GM21529 (cell line): ENCODE measurements around the gene UBC.
A peak's percentile ranks its signal among the peaks of the same experiment; 100 is the strongest.

Experiments used
- ATAC-seq: cut with Tn5 transposase; IDR thresholded peaks from one replicate; pipeline ENCODE4 v1.9.1; 2021; ENCODE audit not compliant: unreplicated experiment

Gene UBC

DNA sequence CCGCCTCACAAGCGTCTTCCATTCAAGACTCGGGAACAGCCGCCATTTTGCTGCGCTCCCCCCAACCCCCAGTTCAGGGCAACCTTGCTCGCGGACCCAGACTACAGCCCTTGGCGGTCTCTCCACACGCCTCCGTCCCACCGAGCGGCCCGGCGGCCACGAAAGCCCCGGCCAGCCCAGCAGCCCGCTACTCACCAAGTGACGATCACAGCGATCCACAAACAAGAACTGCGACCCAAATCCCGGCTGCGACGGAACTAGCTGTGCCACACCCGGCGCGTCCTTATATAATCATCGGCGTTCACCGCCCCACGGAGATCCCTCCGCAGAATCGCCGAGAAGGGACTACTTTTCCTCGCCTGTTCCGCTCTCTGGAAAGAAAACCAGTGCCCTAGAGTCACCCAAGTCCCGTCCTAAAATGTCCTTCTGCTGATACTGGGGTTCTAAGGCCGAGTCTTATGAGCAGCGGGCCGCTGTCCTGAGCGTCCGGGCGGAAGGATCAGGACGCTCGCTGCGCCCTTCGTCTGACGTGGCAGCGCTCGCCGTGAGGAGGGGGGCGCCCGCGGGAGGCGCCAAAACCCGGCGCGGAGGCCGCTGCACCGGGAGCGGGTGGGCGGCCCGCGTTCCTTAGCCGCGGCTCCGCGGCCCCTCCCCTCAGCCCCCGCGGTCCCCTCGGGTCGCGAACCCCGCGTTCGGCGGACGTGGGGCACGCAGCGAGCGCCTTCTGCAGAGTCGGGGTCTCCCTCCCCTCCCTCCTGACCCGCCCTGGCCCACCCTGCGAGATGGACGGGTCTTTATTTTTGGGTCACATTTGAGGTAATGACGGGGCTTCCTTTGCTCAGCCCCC lies at the start of gene UBC:
TSS of gene UBC (minus strand) at position 259 of the 847 bp plus-strand sequence. CDS start 879 bp downstream, outside the sequence.
- ATAC-seq, result no peak

DNA sequence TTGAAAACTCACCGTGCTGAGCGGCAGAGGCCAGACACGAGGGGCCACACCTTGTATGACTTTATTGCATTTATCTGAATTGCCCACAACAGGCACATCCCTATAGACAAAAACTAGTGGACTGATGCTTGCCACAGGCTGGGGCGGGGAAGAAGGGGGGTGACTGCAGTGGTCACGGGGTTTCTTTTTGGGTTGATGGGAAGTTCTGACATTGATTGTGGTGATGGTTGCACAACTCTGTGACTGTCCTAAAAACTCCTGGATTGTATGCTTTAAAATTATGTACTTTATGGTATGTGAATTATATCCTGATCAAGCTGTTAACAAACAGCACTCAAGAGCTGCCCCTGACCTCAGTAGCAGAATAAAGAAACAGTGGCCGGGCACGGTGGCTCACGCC lies 48.8 kb upstream of the UBC start:
- no peak for ATAC-seq

DNA sequence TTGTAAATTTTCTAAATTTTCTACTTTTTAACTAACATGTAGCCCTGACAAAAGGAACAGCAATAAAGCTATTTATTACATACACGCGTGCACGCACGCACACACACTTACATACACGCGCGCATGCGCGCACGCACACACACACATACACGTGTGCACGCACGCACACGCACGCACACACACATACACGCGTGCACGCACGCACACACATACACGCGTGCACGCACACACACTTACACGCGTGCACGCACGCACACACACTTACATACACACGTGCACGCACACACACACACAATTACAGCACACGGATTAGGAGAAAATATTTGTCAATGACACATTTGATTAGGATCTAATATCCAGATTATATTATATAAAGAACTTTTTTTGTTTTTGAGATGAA lies 46.6 kb upstream of the UBC start:
- no peak for ATAC-seq

DNA sequence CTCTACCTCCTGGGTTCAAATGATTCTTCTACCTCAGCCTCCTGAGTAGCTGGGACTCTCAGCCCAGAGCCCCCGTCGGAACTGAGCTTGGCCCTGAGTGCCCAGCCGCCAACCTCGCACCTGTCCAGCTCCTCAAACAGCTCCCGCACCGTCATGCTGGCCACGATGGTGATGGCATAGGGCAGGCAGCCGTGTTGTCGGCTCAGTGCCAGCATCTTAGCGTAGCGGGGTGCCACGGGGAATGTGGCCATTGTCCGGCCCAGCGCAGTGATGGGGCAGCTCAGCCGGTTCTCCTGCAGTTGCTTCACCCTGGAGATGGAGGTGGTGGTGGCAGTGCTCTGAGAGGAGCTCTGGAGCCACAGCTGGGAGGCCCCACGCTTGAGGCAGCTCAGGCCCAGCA lies 42.1 kb upstream of the UBC start:
- ATAC-seq, result no peak

DNA sequence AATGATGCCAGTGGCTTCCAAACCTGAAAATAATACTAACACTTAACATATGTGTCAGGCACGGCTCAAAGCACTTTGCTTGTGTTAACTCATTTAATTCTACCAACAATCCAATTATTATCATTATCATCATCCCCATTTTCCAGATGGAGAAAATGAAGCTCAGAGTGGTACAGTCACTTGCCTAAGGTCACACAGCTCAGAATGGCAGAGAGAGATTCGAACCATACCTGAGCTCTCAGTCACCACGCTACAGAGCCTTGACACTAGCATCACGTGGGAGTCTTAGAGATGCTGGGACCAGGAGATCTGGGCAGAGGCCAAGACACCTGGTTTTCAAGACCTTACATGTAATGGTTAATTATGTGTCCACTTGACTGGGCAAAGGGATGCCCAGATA lies 40.3 kb upstream of the UBC start:
- ATAC-seq, result no peak

DNA sequence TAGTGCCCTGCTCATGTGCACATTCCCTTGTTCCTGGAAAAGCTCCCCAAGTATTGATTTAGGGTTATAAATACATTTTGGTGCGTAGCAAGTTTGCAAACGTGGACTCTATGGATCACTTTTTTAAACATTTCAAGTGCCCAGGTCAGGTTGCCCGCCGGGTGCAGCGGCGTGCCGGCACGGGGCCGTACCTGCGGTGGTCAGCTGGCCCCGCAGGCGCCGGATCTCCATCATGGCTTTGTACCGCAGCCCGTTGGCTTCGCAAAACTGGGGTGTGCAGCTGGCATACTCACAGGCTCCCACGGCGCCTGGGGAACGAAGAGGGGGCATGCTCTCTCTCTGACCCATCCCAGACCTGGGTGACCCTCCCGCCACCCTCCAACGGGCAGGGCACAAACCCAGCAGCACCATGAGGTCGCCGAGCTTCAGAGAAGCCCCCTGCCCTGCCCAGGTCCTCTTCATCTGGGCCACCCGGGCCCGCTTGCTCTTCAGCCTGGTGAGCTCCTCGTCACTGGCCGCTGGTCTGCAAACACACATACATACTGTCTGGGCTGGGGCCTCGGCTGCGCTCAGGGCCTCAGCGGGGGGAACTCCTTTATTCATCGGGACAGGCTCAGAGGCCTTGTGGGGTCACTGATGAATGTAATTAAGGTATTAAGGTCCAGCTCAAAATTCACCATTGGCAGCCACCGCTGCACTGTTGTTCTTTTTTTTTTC lies 39.4 kb upstream of the UBC start:
- no peak for ATAC-seq

DNA sequence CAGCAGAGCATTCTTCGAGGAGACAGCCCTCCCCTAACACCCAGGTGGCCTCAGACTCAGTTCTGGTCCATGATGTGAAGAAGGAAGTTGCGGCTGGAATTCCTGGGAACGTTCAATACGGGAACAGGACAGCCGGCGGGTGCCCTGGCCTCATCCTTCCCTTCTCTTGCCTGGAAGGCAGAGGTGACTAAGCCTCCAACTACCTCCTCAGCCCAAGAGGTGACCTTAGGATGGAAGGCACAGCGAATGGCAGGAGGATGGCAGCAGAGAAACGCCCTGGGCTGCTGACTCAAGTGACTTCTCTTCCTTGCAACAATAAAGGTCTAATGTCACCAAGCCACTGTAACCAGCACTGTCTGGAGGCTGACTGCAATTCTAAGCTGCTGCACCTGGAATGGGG lies 38.4 kb upstream of the UBC start:
- no peak for ATAC-seq

DNA sequence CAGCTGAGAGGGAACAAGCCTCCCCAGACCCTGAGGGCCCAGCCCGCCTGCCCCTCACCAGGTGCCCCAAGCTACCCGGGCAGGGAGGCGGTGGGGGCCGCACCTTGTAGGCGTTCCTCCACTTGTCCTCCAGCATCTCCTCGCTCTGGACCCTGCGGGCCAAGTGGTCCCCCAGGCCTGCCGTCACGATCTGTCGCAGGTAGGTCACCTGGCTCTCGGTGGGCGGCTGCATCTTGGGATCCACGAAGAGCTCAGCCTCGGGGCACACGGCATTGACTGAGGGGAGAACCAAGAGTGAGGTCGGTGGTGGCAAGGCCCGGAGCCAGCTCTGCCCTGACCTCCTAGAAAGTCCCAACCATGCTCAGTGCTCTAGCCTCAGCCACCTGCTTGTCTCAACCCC lies 37.8 kb upstream of the UBC start:
- ATAC-seq, result no peak

DNA sequence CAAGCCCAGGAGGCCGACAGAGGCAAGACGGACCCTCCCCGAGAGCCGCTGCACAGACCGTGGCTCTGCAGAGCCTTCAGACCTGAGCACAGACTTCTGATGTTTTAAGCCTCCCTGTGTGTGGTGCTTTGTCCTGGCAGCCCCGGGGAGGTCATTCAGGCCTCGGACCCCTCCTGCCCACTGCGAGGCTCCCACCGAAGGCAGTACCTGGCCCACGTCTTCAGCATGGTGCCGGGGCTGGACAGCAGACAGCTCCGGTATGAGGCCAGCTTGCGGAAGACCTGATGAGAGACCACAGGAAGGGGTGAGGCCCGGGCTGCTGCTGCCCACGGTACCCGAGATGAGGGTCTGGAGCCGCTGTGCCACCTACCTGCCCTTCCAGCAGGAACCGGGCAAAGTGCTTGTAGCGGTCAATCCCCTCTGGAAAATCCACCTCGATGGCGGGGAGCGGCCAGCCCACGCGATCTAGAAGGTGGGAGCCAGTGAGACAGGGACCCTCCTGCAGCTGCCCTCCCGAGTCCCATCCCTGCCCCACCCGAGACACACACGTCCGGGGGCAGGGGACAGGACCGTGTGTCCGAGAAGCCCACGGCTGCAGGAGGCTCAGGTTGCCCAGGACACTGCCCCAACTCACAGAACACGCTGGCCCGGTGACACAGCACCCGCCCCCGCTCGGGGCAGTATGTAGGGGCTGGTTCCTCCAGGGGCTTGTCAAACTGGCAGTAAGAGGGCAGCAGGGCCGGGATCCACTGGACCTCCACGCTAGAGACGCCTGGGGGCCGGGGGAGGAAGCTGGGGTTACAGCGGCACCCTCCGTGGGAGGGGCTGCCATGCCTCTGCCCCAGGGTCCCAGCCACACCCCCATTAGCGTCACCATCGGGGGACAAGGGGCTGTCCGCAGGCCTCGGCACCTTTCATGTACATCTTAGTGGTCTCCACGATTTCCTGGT lies 35.6 kb upstream of the UBC start:
- ATAC-seq, result no peak

DNA sequence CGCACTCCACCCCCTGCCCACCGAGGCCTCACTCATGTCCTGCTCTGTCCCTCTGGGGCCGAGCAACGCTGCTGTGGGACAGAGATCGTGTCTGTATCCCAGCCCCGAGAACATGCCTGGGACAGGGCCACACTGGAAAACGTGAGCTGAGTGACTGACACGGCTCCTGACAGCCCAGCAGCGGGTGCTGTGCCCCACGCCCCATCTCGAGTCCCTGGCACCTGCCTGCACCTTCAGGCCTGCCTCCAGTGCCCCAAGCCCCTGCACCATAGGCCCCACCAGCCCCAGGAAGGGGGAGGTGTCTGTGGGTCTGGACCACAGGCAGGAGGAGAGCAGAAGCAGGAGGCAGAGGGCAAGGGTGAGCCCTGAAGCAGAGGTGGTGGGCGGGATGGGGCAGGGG lies 34.6 kb upstream of the UBC start:
- no peak for ATAC-seq

DNA sequence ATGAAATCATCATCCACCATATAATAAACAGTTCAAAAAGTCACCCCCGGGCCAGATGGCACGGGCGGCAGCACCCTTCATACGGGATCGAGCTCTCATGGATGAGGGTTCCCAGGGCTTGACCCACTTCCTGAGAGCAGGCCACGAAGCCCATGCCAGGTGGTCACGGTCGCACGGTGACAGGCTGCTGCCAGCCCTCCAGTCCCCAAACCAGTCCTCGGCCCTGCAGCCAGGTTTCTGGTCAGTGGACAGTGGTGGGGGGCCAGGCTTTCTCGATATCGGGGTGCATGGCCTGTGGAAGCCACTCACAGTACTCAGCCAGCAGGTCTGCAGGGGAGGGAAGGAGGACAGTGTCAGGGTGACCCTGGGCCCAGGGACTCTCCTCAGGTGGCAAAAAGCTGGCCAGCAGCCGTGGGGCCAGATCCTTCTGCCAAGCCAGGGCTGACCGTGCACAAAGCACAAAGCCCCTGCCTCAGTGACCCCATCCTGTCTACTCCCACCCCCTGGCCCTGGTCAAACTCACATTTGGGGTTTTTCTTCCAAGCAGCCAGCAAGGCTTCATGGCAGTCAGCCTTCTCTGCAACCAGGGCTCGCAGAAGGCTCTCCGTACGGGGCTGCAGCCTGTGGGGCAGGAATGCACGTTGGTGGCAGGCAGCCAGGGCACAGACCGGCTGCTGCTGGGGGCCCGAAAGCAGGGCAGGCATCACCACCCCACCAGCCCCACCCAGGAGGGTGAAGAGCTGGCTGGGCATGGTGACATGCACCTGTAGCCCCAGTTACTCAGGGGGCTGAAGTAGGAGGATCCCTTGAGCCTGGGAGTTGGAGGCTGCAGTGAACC lies 33.3 kb upstream of the UBC start:
- ATAC-seq, result no peak

DNA sequence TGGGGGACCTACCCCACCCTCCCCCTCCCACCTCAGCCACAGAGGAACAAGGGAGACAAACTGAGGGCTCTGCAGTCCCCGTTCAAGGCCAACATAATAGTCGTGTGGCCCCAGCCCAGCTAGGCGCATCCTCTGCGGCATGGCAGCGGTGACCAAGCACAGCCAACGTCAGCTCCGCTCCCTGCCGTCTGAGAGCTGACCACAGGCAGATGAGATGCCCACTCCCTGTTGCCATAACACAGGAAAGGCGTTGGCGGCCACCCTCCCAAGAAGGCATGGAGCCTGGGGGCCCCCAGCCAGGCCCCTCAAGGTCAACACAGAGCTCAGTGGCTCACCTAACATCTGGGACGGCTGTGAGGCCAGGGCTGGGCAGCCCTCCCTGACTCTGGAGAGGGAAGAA lies 32.6 kb upstream of the UBC start:
- no peak for ATAC-seq

DNA sequence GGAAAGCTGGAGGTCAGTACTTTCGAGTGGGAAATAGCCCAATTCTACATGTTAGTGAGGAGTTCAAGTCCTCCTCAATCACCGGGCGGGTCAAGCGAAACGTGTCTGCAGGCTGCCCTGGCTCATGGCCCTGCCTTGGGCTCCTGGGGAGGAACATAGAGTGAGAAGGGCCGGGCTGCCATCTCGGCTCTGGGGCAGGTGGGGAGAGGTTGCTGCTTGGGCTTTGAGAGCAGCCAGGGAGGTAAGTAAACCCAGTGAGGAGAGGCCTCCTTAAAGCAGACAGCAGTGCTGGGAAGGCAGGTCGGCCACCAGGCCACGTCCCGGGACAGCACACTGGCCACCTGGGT lies 32.0 kb upstream of the UBC start:
- no peak for ATAC-seq

DNA sequence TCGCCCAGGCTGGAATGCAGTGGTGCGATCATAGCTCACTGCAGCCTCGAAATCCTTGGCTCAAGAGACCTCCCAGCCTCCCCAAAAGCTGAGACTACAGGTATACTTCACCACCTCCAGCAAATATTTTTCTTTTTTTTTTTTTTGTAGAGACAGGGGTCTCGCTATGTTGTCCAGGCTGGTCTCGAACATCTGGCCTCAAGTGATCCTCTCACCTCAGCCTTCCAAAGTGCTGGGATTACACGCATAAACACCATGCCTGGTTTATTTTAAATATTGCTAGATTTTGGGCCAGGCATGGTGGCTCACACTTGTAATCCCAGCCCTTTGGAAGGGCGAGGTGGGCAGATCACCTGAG lies 26.7 kb upstream of the UBC start:
- no peak for ATAC-seq

DNA sequence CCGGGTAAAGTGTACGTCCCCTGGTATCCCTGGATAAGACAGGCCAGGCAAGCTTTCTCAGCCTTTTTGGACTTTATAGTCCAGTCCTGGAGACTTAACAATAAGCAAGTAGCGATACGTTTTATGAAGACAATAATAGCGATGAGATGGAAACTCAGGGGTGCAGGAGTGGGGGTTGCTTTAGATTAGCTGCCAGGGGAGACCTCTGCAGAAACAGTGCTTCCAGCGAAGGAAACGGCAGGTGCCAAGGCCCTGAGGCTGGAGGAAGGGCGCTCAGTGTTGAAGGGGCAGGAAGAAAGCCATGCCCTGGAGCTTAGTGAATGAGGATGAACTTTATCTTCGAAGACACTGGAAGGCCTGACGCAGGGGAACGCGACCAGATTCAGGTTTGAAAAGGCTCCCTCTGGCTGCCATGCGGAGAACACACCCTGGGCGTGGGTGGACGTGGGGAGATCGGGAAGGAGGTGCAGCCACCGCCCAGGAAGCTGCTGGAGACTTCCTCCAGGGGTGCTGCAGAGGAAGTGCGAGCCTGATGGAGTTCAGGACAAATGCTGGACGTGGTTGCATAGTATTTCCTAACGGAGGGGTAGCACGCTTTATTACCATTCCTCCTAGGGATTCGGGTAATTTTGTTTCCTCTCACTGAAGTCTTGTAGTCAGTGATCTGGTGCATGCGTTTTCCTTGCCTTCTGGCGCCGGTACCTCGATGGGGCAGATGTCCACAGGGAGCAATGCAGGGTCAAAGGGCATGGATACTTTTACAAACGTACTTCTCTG lies 26.1 kb upstream of the UBC start:
- ATAC-seq, result peak; percentile 49

DNA sequence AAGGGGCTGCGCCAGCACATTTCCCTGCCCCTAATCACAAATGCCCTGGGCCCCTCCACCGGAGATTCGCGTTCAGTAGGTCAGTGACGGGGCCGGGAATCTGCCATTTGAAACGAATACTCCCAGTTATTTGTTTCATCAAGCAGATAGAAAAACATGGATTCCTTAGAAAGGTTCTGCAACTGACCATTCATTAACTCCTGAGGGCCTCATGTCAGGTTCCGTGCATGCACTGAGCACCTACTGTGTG lies 25.6 kb upstream of the UBC start:
- ATAC-seq, result no peak

DNA sequence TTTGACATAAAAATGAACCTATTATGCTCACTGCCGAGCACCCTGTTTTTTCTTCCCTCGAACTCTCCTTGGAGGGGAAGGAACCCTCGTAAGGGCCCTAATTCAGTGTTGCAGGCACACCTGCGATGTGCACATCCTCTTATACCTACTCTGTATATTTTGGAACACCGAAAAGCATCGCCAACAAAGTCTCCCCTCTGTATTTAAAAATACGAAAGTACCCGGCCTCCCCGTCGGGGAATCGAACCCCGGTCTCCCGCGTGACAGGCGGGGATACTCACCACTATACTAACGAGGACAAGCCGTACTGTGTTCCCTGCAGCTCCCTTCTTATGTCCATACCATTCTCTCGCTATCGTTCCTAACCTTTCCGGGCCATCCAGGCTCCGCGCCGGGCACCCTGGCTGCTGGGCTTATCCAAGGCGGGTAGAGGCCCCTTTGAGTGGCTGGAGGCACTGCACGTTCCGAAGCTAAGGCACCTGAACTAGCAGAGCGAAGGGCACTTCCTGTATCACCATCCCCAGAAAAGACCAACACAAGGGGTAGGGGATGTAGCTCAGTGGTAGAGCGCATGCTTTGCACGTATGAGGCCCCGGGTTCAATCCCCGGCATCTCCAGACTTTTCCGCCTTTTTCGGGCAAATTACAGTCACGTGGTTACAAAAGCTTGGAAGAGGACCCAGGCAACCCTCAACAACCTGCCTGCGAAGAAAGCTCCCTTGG lies 25.1 kb upstream of the UBC start:
- peak; percentile 52 for ATAC-seq

DNA sequence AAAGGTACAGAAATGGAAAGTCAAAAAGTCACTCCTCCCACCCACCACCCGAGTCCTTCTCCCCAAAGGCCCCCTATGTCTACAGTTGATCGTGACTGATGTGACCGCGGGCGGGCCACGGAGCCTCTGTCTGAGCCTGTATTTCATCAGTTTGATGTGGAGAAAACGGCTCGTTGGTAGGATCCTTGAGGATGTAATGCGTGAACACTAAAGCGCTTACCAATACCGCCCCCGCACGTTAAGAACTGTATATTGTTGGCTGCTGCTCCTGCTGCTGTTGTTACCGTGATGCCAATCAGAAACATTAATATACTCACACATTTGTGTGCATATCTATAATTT lies 24.6 kb upstream of the UBC start:
- peak; percentile 34 for ATAC-seq

DNA sequence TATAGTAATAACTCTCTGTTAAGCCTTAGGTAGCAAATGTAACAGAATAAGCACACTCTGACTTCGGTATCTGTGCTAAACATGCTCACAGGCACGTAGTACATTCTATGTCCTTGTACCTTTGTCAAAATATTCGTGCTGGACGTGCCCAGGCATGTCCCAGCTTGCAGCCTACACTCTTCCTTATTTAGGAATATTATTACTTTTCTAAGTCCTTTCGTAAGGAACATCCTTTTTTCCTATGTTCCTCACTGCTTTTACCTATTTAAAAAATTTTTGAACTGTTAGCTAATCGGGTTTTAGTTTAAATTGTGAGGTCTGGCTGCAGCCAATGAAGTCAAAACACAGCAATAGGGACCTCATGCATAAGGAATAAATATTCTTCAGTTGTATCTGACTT lies 24.1 kb upstream of the UBC start:
- ATAC-seq, result no peak

DNA sequence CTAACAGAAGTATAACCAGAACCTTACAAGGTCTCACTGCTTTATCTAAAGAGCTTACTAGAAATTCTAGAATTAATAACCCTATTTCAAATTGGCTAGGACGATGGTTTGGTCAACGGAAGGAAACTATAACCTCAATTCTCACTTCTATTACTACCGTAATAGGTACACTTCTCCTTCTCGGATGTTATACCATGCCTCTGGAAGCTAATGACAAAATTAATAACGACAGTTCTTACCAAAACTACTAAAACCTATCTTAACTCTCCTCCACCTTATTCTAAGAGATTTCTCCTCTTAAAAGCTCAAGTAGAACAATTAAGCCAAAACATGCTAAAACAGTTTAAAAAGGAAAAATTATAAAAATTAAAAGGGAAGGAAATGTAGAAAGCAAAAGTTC lies 23.7 kb upstream of the UBC start:
- ATAC-seq, result peak; percentile 19
